ENCODE data around the gene PIM3. TPM values are rescaled to one million over a fixed set of nuclear protein-coding genes. Genes with fewer than 3 reads are reported as not detected.

The PIM3 gene
- total RNA-seq, 1 experiment from 2014 or later = 58.2 TPM

DNA sequence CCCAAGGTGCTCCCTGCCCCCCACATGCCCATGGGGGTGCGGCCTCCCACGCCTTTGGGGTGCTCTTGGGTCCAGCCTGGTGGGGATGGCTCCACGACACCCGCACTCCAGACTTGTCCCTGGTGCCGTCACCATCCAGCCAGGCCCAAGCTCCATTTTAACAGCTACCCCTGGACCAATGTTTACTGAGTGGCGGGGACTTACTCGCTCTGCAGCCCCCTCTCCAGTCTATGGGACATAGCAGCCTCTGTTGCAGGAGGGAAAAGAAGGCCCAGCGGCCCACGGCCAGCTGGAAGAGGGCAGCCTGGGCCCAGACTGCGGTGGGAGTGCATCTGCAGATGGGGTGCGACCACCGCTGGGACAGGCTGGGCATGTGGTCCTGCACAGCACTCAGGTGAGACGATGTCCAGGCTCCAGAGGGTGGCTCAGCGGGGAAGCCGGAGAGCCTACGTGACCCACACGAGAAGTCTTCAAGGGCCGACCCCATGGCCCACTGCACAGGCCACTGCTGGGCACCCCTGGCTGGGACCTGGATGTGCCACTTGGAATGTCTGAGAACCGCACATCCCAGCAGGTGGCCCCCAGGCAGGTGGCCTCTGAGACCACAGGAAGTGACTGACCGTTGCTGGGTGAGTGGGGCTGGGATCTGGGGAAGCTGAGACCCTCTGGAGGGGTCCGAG is 33.9 kb downstream of the PIM3 start:
- DNase-seq (ENCODE audit: low read depth, low spot score) (no peak), ATAC-seq (0 out of 2 replicates have a peak, but pooled peaks have one; percentile 2)
- in situ Hi-C loops (cut with HindIII; ENCODE audit: low pct_unique_long_range_greater_than_20kb, low sequenced_read_pairs) = no loop called here
- ChIA-PET CTCF (interaction anchor here (0.8 to 1.0 kb wide), 2 partner anchors 11 to 36 kb away, joined by 3 read pairs; no protein-coding TSS in a partner anchor), POLR2A (no interaction called here)
- H3K4me3 ChIP-seq (ENCODE audit: low read depth in 2 of 2, low read length in 2 of 2) = no peak overlapping the region
- peaks cover 24% of the 10 kb centered on the region for H3K4me1 ChIP-seq (ENCODE audit: control insufficient read depth, insufficient read depth, low read length)
- H3K27me3 ChIP-seq (ENCODE audit: control insufficient read depth, insufficient read depth, low read length) = no peaks in the 10 kb centered on the region
- H3K27ac ChIP-seq (ENCODE audit: low read length) = no peak overlapping the region
- no peaks in the 10 kb centered on the region for H3K9me3 ChIP-seq (ENCODE audit: control insufficient read depth, insufficient read depth, low read depth, low read length)
- intact Hi-C loops (cut with micrococcal nuclease; ENCODE audit: unreplicated experiment) = loop anchor here (5.0 kb wide), 1 partner anchor 33 kb away; no protein-coding TSS in a partner anchor
- no TSS peak for BruUV-seq (replicated peaks)
- H3K36me3 ChIP-seq (ENCODE audit: control insufficient read depth, insufficient read depth, low read length) = no peaks in the 10 kb centered on the region
- TF ChIP-seq, protein P1, sequence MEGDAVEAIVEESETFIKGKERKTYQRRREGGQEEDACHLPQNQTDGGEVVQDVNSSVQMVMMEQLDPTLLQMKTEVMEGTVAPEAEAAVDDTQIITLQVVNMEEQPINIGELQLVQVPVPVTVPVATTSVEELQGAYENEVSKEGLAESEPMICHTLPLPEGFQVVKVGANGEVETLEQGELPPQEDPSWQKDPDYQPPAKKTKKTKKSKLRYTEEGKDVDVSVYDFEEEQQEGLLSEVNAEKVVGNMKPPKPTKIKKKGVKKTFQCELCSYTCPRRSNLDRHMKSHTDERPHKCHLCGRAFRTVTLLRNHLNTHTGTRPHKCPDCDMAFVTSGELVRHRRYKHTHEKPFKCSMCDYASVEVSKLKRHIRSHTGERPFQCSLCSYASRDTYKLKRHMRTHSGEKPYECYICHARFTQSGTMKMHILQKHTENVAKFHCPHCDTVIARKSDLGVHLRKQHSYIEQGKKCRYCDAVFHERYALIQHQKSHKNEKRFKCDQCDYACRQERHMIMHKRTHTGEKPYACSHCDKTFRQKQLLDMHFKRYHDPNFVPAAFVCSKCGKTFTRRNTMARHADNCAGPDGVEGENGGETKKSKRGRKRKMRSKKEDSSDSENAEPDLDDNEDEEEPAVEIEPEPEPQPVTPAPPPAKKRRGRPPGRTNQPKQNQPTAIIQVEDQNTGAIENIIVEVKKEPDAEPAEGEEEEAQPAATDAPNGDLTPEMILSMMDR (IDR thresholded peaks at IDR 0.05) = no peak
- TF ChIP-seq SIN3A (IDR thresholded peaks at IDR 0.05; ENCODE audit: borderline replicate concordance, insufficient read depth, low read depth, low read length) = no peak
- no peak for TF ChIP-seq POLR2AphosphoS5 (IDR thresholded peaks at IDR 0.05; ENCODE audit: low read depth, low read length)
- TF ChIP-seq, protein P2, sequence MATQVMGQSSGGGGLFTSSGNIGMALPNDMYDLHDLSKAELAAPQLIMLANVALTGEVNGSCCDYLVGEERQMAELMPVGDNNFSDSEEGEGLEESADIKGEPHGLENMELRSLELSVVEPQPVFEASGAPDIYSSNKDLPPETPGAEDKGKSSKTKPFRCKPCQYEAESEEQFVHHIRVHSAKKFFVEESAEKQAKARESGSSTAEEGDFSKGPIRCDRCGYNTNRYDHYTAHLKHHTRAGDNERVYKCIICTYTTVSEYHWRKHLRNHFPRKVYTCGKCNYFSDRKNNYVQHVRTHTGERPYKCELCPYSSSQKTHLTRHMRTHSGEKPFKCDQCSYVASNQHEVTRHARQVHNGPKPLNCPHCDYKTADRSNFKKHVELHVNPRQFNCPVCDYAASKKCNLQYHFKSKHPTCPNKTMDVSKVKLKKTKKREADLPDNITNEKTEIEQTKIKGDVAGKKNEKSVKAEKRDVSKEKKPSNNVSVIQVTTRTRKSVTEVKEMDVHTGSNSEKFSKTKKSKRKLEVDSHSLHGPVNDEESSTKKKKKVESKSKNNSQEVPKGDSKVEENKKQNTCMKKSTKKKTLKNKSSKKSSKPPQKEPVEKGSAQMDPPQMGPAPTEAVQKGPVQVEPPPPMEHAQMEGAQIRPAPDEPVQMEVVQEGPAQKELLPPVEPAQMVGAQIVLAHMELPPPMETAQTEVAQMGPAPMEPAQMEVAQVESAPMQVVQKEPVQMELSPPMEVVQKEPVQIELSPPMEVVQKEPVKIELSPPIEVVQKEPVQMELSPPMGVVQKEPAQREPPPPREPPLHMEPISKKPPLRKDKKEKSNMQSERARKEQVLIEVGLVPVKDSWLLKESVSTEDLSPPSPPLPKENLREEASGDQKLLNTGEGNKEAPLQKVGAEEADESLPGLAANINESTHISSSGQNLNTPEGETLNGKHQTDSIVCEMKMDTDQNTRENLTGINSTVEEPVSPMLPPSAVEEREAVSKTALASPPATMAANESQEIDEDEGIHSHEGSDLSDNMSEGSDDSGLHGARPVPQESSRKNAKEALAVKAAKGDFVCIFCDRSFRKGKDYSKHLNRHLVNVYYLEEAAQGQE (IDR thresholded peaks at IDR 0.05; ENCODE audit: insufficient read depth in 1 of 2, low read depth in 2 of 2, low read length in 1 of 2) = no peak
- no peak for TF ChIP-seq TCF7L2 (IDR thresholded peaks at IDR 0.05; ENCODE audit: low read depth, low read length)

DNA sequence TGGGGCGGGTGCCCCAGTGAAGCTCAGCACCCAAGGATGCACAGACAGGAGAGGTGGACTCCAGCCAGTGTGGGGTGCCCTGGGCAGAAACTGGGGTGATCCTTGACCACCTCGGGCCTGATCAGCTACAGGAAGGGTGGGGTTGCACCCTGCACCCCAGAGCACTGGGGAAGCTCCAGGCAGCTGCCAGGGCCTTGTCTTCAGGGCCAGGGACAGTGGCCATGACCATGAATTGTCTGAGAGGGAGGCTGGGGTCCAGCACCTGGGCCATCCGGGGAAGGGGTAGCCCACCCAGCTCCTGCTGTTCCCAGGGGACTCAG is 34.4 kb downstream of the PIM3 start:
- CTCF ChIA-PET = interaction anchor here (0.8 to 1.0 kb wide), 2 partner anchors 10 to 36 kb away, joined by 3 read pairs; no protein-coding TSS in a partner anchor

More for the DNA sequence above, 34.4 kb downstream of the PIM3 start:
- intact Hi-C loops (cut with micrococcal nuclease; ENCODE audit: unreplicated experiment) (no loop called here), in situ Hi-C loops (cut with HindIII; ENCODE audit: low pct_unique_long_range_greater_than_20kb, low sequenced_read_pairs) (no loop called here)
- Histone ChIP-seq H3K4me3 (ENCODE audit: low read depth in 2 of 2, low read length in 2 of 2) (no peak overlapping the region), H3K27ac (ENCODE audit: low read length) (no peak overlapping the region), H3K36me3 (ENCODE audit: control insufficient read depth, insufficient read depth, low read length) (no peaks in the 10 kb centered on the region), H3K9me3 (ENCODE audit: control insufficient read depth, insufficient read depth, low read depth, low read length) (no peaks in the 10 kb centered on the region), H3K27me3 (ENCODE audit: control insufficient read depth, insufficient read depth, low read length) (no peaks in the 10 kb centered on the region), H3K4me1 (ENCODE audit: control insufficient read depth, insufficient read depth, low read length) (peaks cover 24% of the 10 kb centered on the region)
- ATAC-seq (no peak), DNase-seq (ENCODE audit: low read depth, low spot score) (no peak)
- no TSS peak for BruUV-seq (replicated peaks)
- TF ChIP-seq, protein P2 (IDR thresholded peaks at IDR 0.05; ENCODE audit: insufficient read depth in 1 of 2, low read depth in 2 of 2, low read length in 1 of 2) = no peak
- TF ChIP-seq, protein P1 (IDR thresholded peaks at IDR 0.05) = no peak
- TF ChIP-seq SIN3A (IDR thresholded peaks at IDR 0.05; ENCODE audit: borderline replicate concordance, insufficient read depth, low read depth, low read length) = no peak
- POLR2A ChIA-PET = no interaction called here
